Ovary (tissue), 9 donors: ENCODE measurements around the gene ABI3BP. TPM values are rescaled to one million over a fixed set of nuclear protein-coding genes. Genes with fewer than 3 reads are reported as not detected.

Experiments
- DNase-seq, 5 donors: peaks; one replicate each; pipeline ENCODE4 v3.0.0-alpha.2; 2019 to 2020
- H3K27ac ChIP-seq, 2 donors: fragments of 200-600 bp; one replicate each; pipeline versions ENCODE4 v1.5.1 to v1.8.0; 2019 to 2022
- H3K27me3 ChIP-seq: fragments of 200-600 bp; one replicate; pipeline ENCODE4 v1.8.0; 2022
- H3K36me3 ChIP-seq: fragments of 200-600 bp; sonication (generic); one replicate; pipeline ENCODE4 v1.5.1; 2019
- H3K4me1 ChIP-seq: one replicate; pipeline ENCODE4 v1.8.1; 2013; ENCODE audit warnings: mild to moderate bottlenecking, moderate library complexity; ENCODE audit not compliant: insufficient read depth
- H3K4me3 ChIP-seq: fragments of 200-600 bp; sonication (generic); one replicate; pipeline ENCODE4 v1.5.1; 2017
- H3K9me3 ChIP-seq, 2 donors: fragments of 200-600 bp in 1 of 2; sonication (generic) in 1 of 2; one replicate each; pipeline versions ENCODE4 v1.5.1 to v1.8.1; 2013 to 2019; ENCODE audit warnings: mild to moderate bottlenecking in 1 of 2, moderate library complexity in 1 of 2
- CTCF ChIP-seq, 3 donors: fragments of 450-650 bp in 2 of 3; fragments of 200-600 bp in 1 of 3; IDR thresholded peaks; one replicate each; pipeline versions ENCODE4 v1.5.1 to v1.8.0; 2016 to 2022; ENCODE audit warnings: antibody characterized with exemption in 3 of 3, mild to moderate bottlenecking in 1 of 3
- EP300 ChIP-seq: sonication (generic); formaldehyde crosslinking; IDR thresholded peaks from one replicate; pipeline ENCODE4 v1.6.1; 2017; ENCODE audit warnings: antibody characterized with exemption
- POLR2A ChIP-seq: fragments of 450-650 bp; IDR thresholded peaks from one replicate; pipeline ENCODE4 v1.6.1; 2017; ENCODE audit warnings: antibody characterized with exemption, mild to moderate bottlenecking, moderate library complexity
- WGBS, 3 donors: extraction: QIAGEN DNeasy Blood & Tissue Kit in 1 of 3; methylation state at CpG; one replicate each; pipeline versions ENCODE4 v1.1.5 to v1.1.7; 2013 to 2017; 5-methylcytosine and 5-hydroxymethylcytosine counted together
- intact Hi-C, 4 donors: fragments of 100-400 bp; cut with DNase I; formaldehyde crosslinking; loops; one replicate each; pipeline versions ENCODE4 v1.11.0 to v1.15.1; 2022 to 2023
- polyA plus RNA-seq, 2 donors: library from polyadenylated mRNA; stranded (reverse); fragments of 200-250 nt in 1 of 2; fragments of 350-450 nt in 1 of 2; fragmentation: Illumina TruSeq in 1 of 2; extraction: RNeasy Lipid Tissue Mini Kit (QIAGEN cat#74804) in 1 of 2; gene quantifications; one replicate each; pipeline ENCODE4 v1.2.3, GENCODE V29; 2013 to 2014
- total RNA-seq, 7 donors: library from RNA; depleted of rRNA in 2 of 7; stranded (reverse); fragments of >200 nt in 2 of 7; fragmentation: NEBNext Ultra II Directional in 3 of 7; extraction: Animal tissue kit (Norgen Biotek cat#: 25700) in 3 of 7; gene quantifications; one replicate each; pipeline versions ENCODE4 v1.1.0 to v1.2.4, GENCODE V29; 2016 to 2023
- donor health status: DM: no; HTN: no; CAD: no; lungs with moderate emphysema.
- donor health status: DM: no; HTN: no; CAD: no.
- donor health status: Bipolar disorder and iron deficiency.
- donor health status: DM: yes; HTN: yes; CAD: no.
- donor health status: DM: no; HTN: no; CAD: no.
- donor health status: DM: yes; HTN: yes; CAD: no.

ABI3BP gene
- total and polyA plus RNA-seq, 9 donors: 31.1 to 229 (median 84.1) TPM

- DNase-seq: no peak
- intact Hi-C loops: loop anchor here in 1 of 4 donors (2.0 kb wide), 1 partner anchor 37 kb away; no protein-coding TSS in a partner anchor
- Histone ChIP-seq H3K27ac (no peak overlapping the region), H3K27me3 (no peaks in the 10 kb centered on the region), H3K4me3 (no peak overlapping the region), H3K36me3 (no peaks in the 10 kb centered on the region), H3K9me3 (no peaks in the 10 kb centered on the region), H3K4me1 (no peaks in the 10 kb centered on the region)
- no peak for TF ChIP-seq POLR2A
- no peak for TF ChIP-seq CTCF (IDR thresholded peaks at IDR 0.05)
- no peak for TF ChIP-seq EP300
- 97 to 98% (median 97%) methylated on average over 2 of the region's 2 CpGs for WGBS, 3 donors
Observed at GRCh38 chr3:100857863-100858262, 135.4 kb downstream of the ABI3BP start.

- no peak overlapping the region for H3K4me3 ChIP-seq
- TF ChIP-seq CTCF (IDR thresholded peaks at IDR 0.05): no peak
- no peak for TF ChIP-seq POLR2A
- TF ChIP-seq EP300: no peak
- 92 to 97% (median 94%) methylated on average over 1 of the region's 1 CpG for WGBS, 3 donors
- H3K27ac ChIP-seq: no peak overlapping the region
- no peaks in the 10 kb centered on the region for H3K9me3 ChIP-seq
- intact Hi-C loops: no loop called here
- H3K4me1 ChIP-seq: no peaks in the 10 kb centered on the region
- no peak for DNase-seq
- H3K27me3 ChIP-seq: no peaks in the 10 kb centered on the region
- H3K36me3 ChIP-seq: no peaks in the 10 kb centered on the region
Observed at GRCh38 chr3:100856821-100857220, 136.4 kb downstream of the ABI3BP start.

GRCh38 chr3:100852840-100853239, 140.4 kb downstream of the ABI3BP start:
- H3K9me3 ChIP-seq: no peaks in the 10 kb centered on the region
- no peak overlapping the region for H3K27ac ChIP-seq
- no peaks in the 10 kb centered on the region for H3K27me3 ChIP-seq
- no peak for DNase-seq
- no peak overlapping the region for H3K4me3 ChIP-seq
- H3K36me3 ChIP-seq: no peaks in the 10 kb centered on the region
- intact Hi-C loops: no loop called here
- WGBS, 3 donors: 87 to 93% (median 90%) methylated on average over 3 of the region's 3 CpGs
- no peaks in the 10 kb centered on the region for H3K4me1 ChIP-seq
- TF ChIP-seq CTCF (IDR thresholded peaks at IDR 0.05) (no peak), EP300 (no peak), POLR2A (no peak)

GRCh38 chr3:100850701-100851100, 142.5 kb downstream of the ABI3BP start:
- intact Hi-C loops: no loop called here

More at GRCh38 chr3:100850701-100851100, 142.5 kb downstream of the ABI3BP start:
- no peak overlapping the region for H3K27ac ChIP-seq
- no peak overlapping the region for H3K4me3 ChIP-seq
- no peaks in the 10 kb centered on the region for H3K27me3 ChIP-seq
- no peak for DNase-seq
- H3K36me3 ChIP-seq: no peaks in the 10 kb centered on the region
- H3K9me3 ChIP-seq: no peaks in the 10 kb centered on the region
- 45 to 60% (median 52%) methylated on average over 2 of the region's 2 CpGs for WGBS, 3 donors
- no peaks in the 10 kb centered on the region for H3K4me1 ChIP-seq
- TF ChIP-seq CTCF (IDR thresholded peaks at IDR 0.05): no peak
- TF ChIP-seq POLR2A: no peak
- TF ChIP-seq EP300: no peak
